Neuron (in vitro differentiated cells): ENCODE data around the gene GNG7.
"Not testable (repeated sequence)": the region's sequence is repeated elsewhere in the genome, so short reads cannot be mapped to it uniquely, and the experiment has no call there.

ENCODE experiments used
- H2AFZ ChIP-seq: one replicate; pipeline ENCODE4 v1.6.1; 2013; ENCODE audit warnings: low read depth, mild to moderate bottlenecking, inconsistent platforms, low read length, moderate library complexity
- H3K27me3 ChIP-seq: one replicate; pipeline ENCODE4 v1.6.1; 2013; ENCODE audit warnings: low read length; ENCODE audit not compliant: insufficient read depth
- H3K36me3 ChIP-seq: one replicate; pipeline ENCODE4 v1.6.1; 2013; ENCODE audit warnings: low read length; ENCODE audit not compliant: insufficient read depth
- H3K4me1 ChIP-seq: one replicate; pipeline ENCODE4 v1.6.1; 2013; ENCODE audit warnings: low read length; ENCODE audit not compliant: insufficient read depth
- H3K4me3 ChIP-seq: 2 replicates; pipeline ENCODE4 v1.5.1; 2013; ENCODE audit warnings: mild to moderate bottlenecking, low read length, moderate library complexity
- H3K9me3 ChIP-seq: one replicate; pipeline ENCODE4 v1.6.1; 2013; ENCODE audit warnings: low read length

Gene GNG7

DNA sequence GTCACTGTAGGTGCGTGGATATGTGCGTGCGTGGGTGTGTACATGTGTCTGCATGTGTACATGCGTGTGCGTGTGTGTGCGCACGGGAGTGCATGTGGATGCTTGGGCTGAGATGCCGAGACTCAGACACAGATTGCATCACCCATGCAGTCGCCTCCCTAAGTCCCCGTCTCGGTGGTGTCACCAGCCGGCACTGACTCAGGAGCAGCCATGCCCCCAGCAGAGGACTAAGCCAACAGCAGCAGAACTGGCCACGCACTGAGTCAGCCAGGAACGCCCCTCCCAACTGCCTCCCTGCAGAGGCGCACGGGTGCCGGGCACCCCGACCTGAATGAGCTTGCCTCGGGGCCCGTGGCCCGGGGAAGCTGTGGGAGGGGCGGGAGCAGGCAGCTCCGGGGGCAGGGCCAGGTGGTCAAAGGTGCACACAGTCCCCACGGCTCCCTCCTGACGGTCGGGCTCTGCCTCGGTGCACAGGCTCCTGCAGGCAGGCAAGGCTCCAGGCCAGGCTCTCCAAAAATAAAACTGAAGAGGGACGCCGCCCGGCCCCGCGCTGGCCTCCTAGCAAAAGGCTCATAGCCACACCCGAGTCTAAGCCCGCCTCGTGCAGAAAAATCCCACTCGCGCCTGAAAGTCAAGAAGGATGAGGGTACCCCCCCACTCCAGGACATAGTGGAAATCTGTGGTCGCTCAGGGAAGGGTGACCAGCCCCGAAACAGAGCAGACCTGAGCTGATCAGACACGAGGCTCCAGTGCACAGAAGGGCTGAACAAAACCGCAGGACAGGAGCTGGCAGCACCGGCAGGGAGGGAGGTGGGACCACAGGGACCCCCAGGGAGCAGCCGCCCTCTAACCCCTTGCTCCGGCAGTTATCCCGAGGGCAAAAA lies 177.4 kb downstream of the GNG7 start:
- H3K4me3 ChIP-seq, result no peak overlapping the region
- peaks cover 8% of the 10 kb centered on the region for H3K4me1 ChIP-seq
- no peak overlapping the region for H2AFZ ChIP-seq
- no peaks in the 10 kb centered on the region for H3K9me3 ChIP-seq
- H3K36me3 ChIP-seq, result no peaks in the 10 kb centered on the region
- no peaks in the 10 kb centered on the region for H3K27me3 ChIP-seq

- H2AFZ ChIP-seq, result no peak overlapping the region
Measured at GRCh38 chr19:2524361-2524839, 178.1 kb downstream of the GNG7 start.

GRCh38 chr19:2523630-2524311 lies 178.7 kb downstream of the GNG7 start:
- Histone ChIP-seq H3K27me3 (no peaks in the 10 kb centered on the region), H3K36me3 (no peaks in the 10 kb centered on the region), H2AFZ (no peak overlapping the region), H3K9me3 (no peaks in the 10 kb centered on the region), H3K4me1 (peaks cover 8% of the 10 kb centered on the region), H3K4me3 (no peak overlapping the region)

More at GRCh38 chr19:2524361-2524839, 178.1 kb downstream of the GNG7 start:
- peaks cover 8% of the 10 kb centered on the region for H3K4me1 ChIP-seq
- no peak overlapping the region for H3K4me3 ChIP-seq
- H3K36me3 ChIP-seq, result no peaks in the 10 kb centered on the region
- H3K9me3 ChIP-seq, result no peaks in the 10 kb centered on the region
- no peaks in the 10 kb centered on the region for H3K27me3 ChIP-seq

GRCh38 chr19:2519482-2519881 lies 183.0 kb downstream of the GNG7 start:
- no peaks in the 10 kb centered on the region for H3K9me3 ChIP-seq
- no peak overlapping the region for H3K4me3 ChIP-seq
- H3K27me3 ChIP-seq, result no peaks in the 10 kb centered on the region
- peaks cover 8% of the 10 kb centered on the region for H3K4me1 ChIP-seq
- H2AFZ ChIP-seq, result no peak overlapping the region
- H3K36me3 ChIP-seq, result no peaks in the 10 kb centered on the region

- not testable (repeated sequence) for H3K4me3 ChIP-seq, H3K27me3 ChIP-seq, H3K36me3 ChIP-seq, H3K4me1 ChIP-seq, H3K9me3 ChIP-seq, H2AFZ ChIP-seq
Measured at GRCh38 chr19:2518856-2519255, 183.6 kb downstream of the GNG7 start.

DNA sequence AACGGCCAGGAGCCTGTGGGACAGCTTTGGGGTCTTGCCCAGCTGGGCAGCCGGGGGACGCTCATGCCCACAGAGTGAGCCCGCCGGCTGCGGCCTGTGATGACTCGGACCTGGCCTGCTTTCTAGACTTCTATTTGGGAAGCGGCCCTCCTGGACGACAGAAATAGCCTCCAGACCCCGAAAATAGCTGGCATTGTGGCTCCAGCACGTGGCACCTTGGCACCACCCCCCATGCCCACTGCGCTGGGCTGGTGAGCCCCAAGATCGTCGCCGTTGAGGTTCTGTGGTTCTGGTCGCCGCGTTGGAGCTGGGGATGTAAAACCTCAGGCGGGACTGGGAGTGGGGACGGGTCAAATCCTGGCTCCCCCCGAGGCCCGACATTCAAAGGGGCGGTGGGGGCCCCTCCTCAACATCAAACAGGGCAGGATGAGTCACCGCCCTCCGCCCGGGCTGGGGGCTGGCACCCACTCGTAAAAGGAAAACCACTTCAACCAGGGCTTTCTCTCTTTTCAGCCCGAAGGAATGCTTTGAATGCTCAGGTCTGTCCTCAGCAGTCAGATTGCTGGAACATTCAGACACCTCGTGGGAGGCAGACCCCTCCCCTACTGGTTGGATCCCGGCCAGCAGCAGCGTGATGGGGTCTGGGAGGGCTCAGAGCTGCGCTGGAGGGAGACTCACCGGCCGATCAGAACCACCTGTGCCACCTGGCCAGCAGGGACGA lies 184.5 kb downstream of the GNG7 start:
- Histone ChIP-seq H3K36me3 (no peaks in the 10 kb centered on the region), H2AFZ (no peak overlapping the region), H3K4me3 (no peak overlapping the region), H3K27me3 (no peaks in the 10 kb centered on the region), H3K9me3 (no peaks in the 10 kb centered on the region), H3K4me1 (no peaks in the 10 kb centered on the region)

- H3K4me1 ChIP-seq, result no peaks in the 10 kb centered on the region
- no peaks in the 10 kb centered on the region for H3K36me3 ChIP-seq
- no peak overlapping the region for H2AFZ ChIP-seq
- H3K4me3 ChIP-seq, result no peak overlapping the region
- H3K9me3 ChIP-seq, result no peaks in the 10 kb centered on the region
- H3K27me3 ChIP-seq, result no peaks in the 10 kb centered on the region
Measured at GRCh38 chr19:2516727-2517126, 185.8 kb downstream of the GNG7 start.

GRCh38 chr19:2514981-2515518 lies 187.4 kb downstream of the GNG7 start:
- H2AFZ ChIP-seq, result no peak overlapping the region
- H3K27me3 ChIP-seq, result no peaks in the 10 kb centered on the region
- H3K4me3 ChIP-seq, result no peak overlapping the region
- no peaks in the 10 kb centered on the region for H3K9me3 ChIP-seq
- no peaks in the 10 kb centered on the region for H3K36me3 ChIP-seq
- H3K4me1 ChIP-seq, result no peaks in the 10 kb centered on the region

DNA sequence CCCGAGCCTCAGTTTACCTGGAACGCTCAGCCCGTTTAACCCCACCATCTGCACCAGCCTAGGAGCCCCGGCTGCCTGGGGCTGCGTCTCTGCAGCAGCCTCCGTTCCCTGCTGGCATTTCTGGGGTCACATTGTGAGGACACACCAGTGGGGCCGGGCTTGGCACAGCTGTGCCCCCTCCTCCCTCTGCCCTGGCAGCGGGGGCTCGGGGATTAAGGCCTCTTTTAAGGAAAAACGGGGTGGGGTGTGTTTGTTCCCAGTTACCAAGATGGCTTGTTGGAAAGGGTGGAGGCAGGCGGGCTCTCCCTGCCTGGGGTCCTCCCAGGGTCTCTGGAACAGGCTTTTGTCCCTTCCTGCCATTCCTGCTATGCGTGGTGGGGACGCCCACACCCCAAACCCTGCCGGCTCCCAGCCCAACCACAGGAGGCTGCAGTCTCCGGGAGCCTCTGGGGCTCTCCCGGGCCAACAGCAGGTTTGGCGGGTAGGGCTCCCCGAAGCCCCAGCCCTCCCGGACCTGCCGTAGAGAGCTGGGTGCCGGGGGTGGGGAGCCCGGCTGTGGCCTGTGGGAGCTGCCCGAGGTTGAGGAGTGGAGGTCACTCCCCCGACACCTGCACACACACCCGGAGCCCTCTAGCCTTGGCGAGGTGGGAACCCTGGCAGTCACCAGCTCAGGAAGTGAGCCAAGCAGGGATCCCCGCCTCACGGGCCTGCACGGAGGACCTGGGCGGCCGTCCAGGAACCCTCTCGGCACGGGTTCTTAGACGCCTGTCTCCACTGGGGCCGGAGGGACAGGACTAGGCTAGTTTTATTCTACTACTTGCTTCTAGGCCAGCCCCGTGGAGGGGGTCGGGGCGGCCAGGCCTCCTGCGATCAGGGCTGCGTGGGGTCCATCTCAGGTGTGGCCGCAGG lies 189.7 kb downstream of the GNG7 start:
- no peak overlapping the region for H3K4me3 ChIP-seq
- H3K9me3 ChIP-seq, result no peaks in the 10 kb centered on the region
- no peaks in the 10 kb centered on the region for H3K4me1 ChIP-seq
- no peaks in the 10 kb centered on the region for H3K36me3 ChIP-seq
- H3K27me3 ChIP-seq, result no peaks in the 10 kb centered on the region
- H2AFZ ChIP-seq, result no peak overlapping the region

GRCh38 chr19:2511991-2512390 lies 190.5 kb downstream of the GNG7 start:
- H2AFZ ChIP-seq, result no peak overlapping the region
- H3K9me3 ChIP-seq, result no peaks in the 10 kb centered on the region
- no peaks in the 10 kb centered on the region for H3K36me3 ChIP-seq
- H3K4me3 ChIP-seq, result no peak overlapping the region
- H3K4me1 ChIP-seq, result no peaks in the 10 kb centered on the region
- H3K27me3 ChIP-seq, result no peaks in the 10 kb centered on the region

- H3K4me1 ChIP-seq, result no peaks in the 10 kb centered on the region
- H3K9me3 ChIP-seq, result no peaks in the 10 kb centered on the region
- H3K36me3 ChIP-seq, result no peaks in the 10 kb centered on the region
- no peak overlapping the region for H2AFZ ChIP-seq
- H3K4me3 ChIP-seq, result no peak overlapping the region
- H3K27me3 ChIP-seq, result no peaks in the 10 kb centered on the region
Measured at GRCh38 chr19:2511570-2511969, 190.9 kb downstream of the GNG7 start.

GRCh38 chr19:2509096-2509495 lies 193.4 kb downstream of the GNG7 start:
- Histone ChIP-seq H3K36me3 (no peaks in the 10 kb centered on the region), H3K9me3 (no peaks in the 10 kb centered on the region), H3K4me1 (no peaks in the 10 kb centered on the region), H3K27me3 (no peaks in the 10 kb centered on the region), H3K4me3 (no peak overlapping the region), H2AFZ (no peak overlapping the region)
